Keratinocyte (primary cell): ENCODE data around the gene FBXL17. TPM values are rescaled to one million over a fixed set of nuclear protein-coding genes. Genes with fewer than 3 reads are reported as not detected.

Experiments
- DNase-seq: peaks from one replicate; pipeline ENCODE4 v3.0.0-alpha.2; 2011; ENCODE audit warnings: low read depth, missing footprints, low spot score
- FAIRE-seq: peaks from 2 replicates; lab custom pipeline; 2011; peaks lifted over from hg19 to GRCh38; lab: Jason Lieb, UNC
- H2AFZ ChIP-seq: 2 replicates; pipeline ENCODE4 v1.6.0; 2012; ENCODE audit warnings: low read length, control low read depth, inconsistent platforms; ENCODE audit not compliant: control insufficient read depth
- H3K27ac ChIP-seq: 2 replicates; pipeline ENCODE4 v1.5.1; 2011; ENCODE audit warnings: low read length; ENCODE audit not compliant: control insufficient read depth, insufficient read depth
- H3K27me3 ChIP-seq: 3 replicates; pipeline ENCODE4 v1.6.0; 2011; ENCODE audit warnings: low read length; ENCODE audit not compliant: control insufficient read depth, insufficient read depth; ENCODE audit errors: extremely low read depth
- H3K36me3 ChIP-seq, 2 experiments: 2 replicates in 1 of 2; 3 replicates in 1 of 2; pipeline ENCODE4 v1.5.1; 2011; ENCODE audit warnings: low read length in 2 of 2, mild to moderate bottlenecking in 1 of 2; ENCODE audit not compliant: control insufficient read depth in 2 of 2, insufficient read depth in 2 of 2; ENCODE audit errors: extremely low read depth in 1 of 2
- H3K4me1 ChIP-seq: 3 replicates; pipeline ENCODE4 v1.5.1; 2011; ENCODE audit warnings: low read length; ENCODE audit not compliant: control insufficient read depth, insufficient read depth; ENCODE audit errors: extremely low read depth
- H3K4me2 ChIP-seq: 3 replicates; pipeline ENCODE4 v1.6.0; 2011; ENCODE audit warnings: low read depth, low read length; ENCODE audit not compliant: control insufficient read depth, insufficient read depth; ENCODE audit errors: extremely low read depth
- H3K4me3 ChIP-seq, 3 experiments: fragments of 200-600 bp in 1 of 3; sonication (generic) in 1 of 3; 2 replicates in 2 of 3; 3 replicates in 1 of 3; pipeline ENCODE4 v1.5.1; 2011 to 2016; ENCODE audit warnings: low read length in 3 of 3, mild to moderate bottlenecking in 3 of 3, control low read depth in 2 of 3, inconsistent platforms in 1 of 3, low read depth in 1 of 3, mixed read lengths in 1 of 3, mixed run types in 1 of 3, moderate library complexity in 1 of 3; ENCODE audit not compliant: control insufficient read depth in 2 of 3, insufficient read depth in 2 of 3; ENCODE audit errors: extremely low read depth in 1 of 3
- H3K79me2 ChIP-seq: 2 replicates; pipeline ENCODE4 v1.6.0; 2012; ENCODE audit warnings: low read length; ENCODE audit not compliant: control insufficient read depth, insufficient read depth
- H3K9ac ChIP-seq: 3 replicates; pipeline ENCODE4 v1.6.0; 2011; ENCODE audit warnings: low read length; ENCODE audit not compliant: control insufficient read depth, insufficient read depth; ENCODE audit errors: extremely low read depth
- H3K9me1 ChIP-seq: 3 replicates; pipeline ENCODE4 v1.6.0; 2011; ENCODE audit warnings: low read length; ENCODE audit not compliant: control insufficient read depth, insufficient read depth; ENCODE audit errors: extremely low read depth
- H3K9me3 ChIP-seq: 2 replicates; pipeline ENCODE4 v1.5.1; 2012; ENCODE audit warnings: low read depth, low read length; ENCODE audit not compliant: control insufficient read depth
- H4K20me1 ChIP-seq: 3 replicates; pipeline ENCODE4 v1.6.0; 2011; ENCODE audit warnings: low read length; ENCODE audit not compliant: control insufficient read depth, insufficient read depth; ENCODE audit errors: extremely low read depth
- EZH2 ChIP-seq: IDR thresholded peaks from one replicate; pipeline ENCODE4 v1.6.1; 2012; ENCODE audit warnings: inconsistent platforms, mild to moderate bottlenecking, low read length, moderate library complexity
- dilution Hi-C: fragments of 300-500 bp; cut with MboI; formaldehyde crosslinking; loops from one replicate; pipeline ENCODE4 v1.7.0; 2020; ENCODE audit warnings: low sequenced_read_pairs; ENCODE audit not compliant: extremely low pct_ligation_motif_present
- polyA plus RNA-seq, 5 experiments: library from polyadenylated mRNA; depleted of rRNA in 3 of 5; stranded (reverse) in 3 of 5; stranded (forward) in 1 of 5; unstranded in 1 of 5; fragments of >200 nt; gene quantifications; 1 replicate in 1 of 5; 2 replicates in 3 of 5; 3 replicates in 1 of 5; pipeline versions ENCODE4 v1.2.1 to v1.2.3, GENCODE V29; 2011 to 2012; ENCODE audit warnings: missing spikeins in 2 of 5, low read depth in 1 of 5, low replicate concordance in 1 of 5
- TF ChIP-seq, protein P1 (sequence below), 3 experiments: IDR thresholded peaks in 1 of 3; conservative IDR thresholded peaks in 1 of 3; optimal IDR thresholded peaks in 1 of 3; 2 replicates in 2 of 3; 3 replicates in 1 of 3; pipeline versions ENCODE3 to v1.5.1; 2011; ENCODE audit warnings: low read length in 3 of 3, mild to moderate bottlenecking in 3 of 3, moderate library complexity in 2 of 3, control low read depth in 1 of 3, inconsistent platforms in 1 of 3; ENCODE audit not compliant: insufficient read depth in 2 of 3; ENCODE audit errors: extremely low read depth in 1 of 3

The FBXL17 gene
- polyA plus RNA-seq, 1 donor (not counting 4 experiments of a cell fraction or from before 2014, with no cell fraction given) = 5.7 TPM

DNA sequence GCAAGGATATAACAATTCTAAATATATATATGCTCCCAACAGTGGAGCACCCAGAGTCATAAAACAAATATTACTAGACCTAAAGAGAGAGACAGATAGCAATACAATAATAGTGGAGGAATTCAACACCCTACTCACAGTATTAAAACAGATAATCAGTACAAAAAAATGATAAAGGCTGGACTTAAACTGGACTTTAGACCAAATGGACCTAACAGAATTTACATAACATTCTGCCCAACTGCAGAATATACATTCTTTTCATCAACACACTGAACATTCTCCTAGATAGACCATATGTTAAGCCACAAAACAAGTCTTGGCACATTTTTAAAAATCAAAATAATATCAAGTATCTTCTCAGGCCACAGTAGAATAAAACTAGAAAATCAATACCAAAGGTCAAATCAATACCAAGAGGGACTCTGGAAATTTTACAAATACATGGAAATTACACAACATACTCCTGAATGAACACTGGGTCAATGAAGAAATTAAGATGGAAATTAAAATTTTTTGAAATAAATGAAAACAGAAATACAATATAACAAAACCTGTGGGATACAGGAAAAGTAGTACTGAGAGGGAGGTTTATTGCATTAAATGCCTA lies 100.8 kb downstream of the FBXL17 start:
- no peak for TF ChIP-seq EZH2
- TF ChIP-seq, protein P1, sequence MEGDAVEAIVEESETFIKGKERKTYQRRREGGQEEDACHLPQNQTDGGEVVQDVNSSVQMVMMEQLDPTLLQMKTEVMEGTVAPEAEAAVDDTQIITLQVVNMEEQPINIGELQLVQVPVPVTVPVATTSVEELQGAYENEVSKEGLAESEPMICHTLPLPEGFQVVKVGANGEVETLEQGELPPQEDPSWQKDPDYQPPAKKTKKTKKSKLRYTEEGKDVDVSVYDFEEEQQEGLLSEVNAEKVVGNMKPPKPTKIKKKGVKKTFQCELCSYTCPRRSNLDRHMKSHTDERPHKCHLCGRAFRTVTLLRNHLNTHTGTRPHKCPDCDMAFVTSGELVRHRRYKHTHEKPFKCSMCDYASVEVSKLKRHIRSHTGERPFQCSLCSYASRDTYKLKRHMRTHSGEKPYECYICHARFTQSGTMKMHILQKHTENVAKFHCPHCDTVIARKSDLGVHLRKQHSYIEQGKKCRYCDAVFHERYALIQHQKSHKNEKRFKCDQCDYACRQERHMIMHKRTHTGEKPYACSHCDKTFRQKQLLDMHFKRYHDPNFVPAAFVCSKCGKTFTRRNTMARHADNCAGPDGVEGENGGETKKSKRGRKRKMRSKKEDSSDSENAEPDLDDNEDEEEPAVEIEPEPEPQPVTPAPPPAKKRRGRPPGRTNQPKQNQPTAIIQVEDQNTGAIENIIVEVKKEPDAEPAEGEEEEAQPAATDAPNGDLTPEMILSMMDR (optimal IDR thresholded peaks at IDR 0.05 in 1 of 3, IDR thresholded peaks at IDR 0.05 in 1 of 3, conservative IDR thresholded peaks at IDR 0.05 in 1 of 3; ENCODE audit: extremely low read depth in 1 of 3, insufficient read depth in 2 of 3, low read length in 3 of 3) = no peak
- no peak for FAIRE-seq
- H4K20me1 ChIP-seq = no peaks in the 10 kb centered on the region
- no peak overlapping the region for H3K4me3 ChIP-seq
- no peaks in the 10 kb centered on the region for H3K9me1 ChIP-seq
- H3K79me2 ChIP-seq = no peaks in the 10 kb centered on the region
- no peak overlapping the region for H3K27ac ChIP-seq
- no peak overlapping the region for H3K4me2 ChIP-seq
- H3K27me3 ChIP-seq = no peaks in the 10 kb centered on the region
- H2AFZ ChIP-seq = no peak overlapping the region
- no peaks in the 10 kb centered on the region for H3K36me3 ChIP-seq
- no peaks in the 10 kb centered on the region for H3K4me1 ChIP-seq
- dilution Hi-C loops = no loop called here
- H3K9ac ChIP-seq = no peak overlapping the region
- H3K9me3 ChIP-seq = no peaks in the 10 kb centered on the region
- no peak for DNase-seq

DNA sequence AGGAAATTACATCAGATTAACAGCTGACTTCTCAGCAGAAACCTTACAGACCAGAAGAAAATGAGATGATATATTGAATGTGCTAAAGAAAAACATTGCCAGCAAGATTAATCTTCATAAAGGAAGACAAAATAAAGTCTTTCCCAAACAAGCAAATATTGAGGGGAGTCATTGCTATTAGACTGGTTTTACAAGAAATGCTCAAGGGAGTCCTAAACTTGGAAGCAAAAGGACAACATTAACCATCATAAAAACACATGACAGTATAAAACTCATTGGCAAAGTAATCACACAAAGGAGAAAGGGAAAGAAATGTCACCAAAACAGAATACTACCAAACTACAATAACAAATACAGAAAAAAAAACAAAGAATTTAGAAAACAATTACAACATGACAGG lies 101.7 kb downstream of the FBXL17 start:
- Histone ChIP-seq H3K4me2 (no peak overlapping the region), H3K9ac (no peak overlapping the region), H3K27ac (no peak overlapping the region), H3K4me3 (no peak overlapping the region), H3K4me1 (no peaks in the 10 kb centered on the region), H3K79me2 (no peaks in the 10 kb centered on the region), H2AFZ (no peak overlapping the region), H3K9me3 (no peaks in the 10 kb centered on the region), H3K9me1 (no peaks in the 10 kb centered on the region), H3K36me3 (no peaks in the 10 kb centered on the region), H3K27me3 (no peaks in the 10 kb centered on the region), H4K20me1 (no peaks in the 10 kb centered on the region)
- TF ChIP-seq, protein P1 (optimal IDR thresholded peaks at IDR 0.05 in 1 of 3, IDR thresholded peaks at IDR 0.05 in 1 of 3, conservative IDR thresholded peaks at IDR 0.05 in 1 of 3; ENCODE audit: extremely low read depth in 1 of 3, insufficient read depth in 2 of 3, low read length in 3 of 3) = no peak
- TF ChIP-seq EZH2 = no peak
- FAIRE-seq (no peak), DNase-seq (no peak)
- dilution Hi-C loops = no loop called here
